Measurements from ENCODE around the gene RAB37. TPM values are rescaled to one million over a fixed set of nuclear protein-coding genes. Genes with fewer than 3 reads are reported as not detected.

Gene RAB37
- total and polyA plus RNA-seq, 2 of the 13 experiments (the other 11 are each of a cell fraction or from before 2014, with no cell fraction given), result 0.91 to 3.7 TPM

GRCh38 chr17:74699236-74699635 is 37.8 kb upstream of the RAB37 start:
- H3K27ac ChIP-seq (ENCODE audit: extremely low read length, insufficient read depth, low read length), result no peak overlapping the region
- in situ Hi-C loops (cut with HindIII; ENCODE audit: extremely low pct_ligation_motif_present, low pct_unique_long_range_greater_than_20kb), result no loop called here
- no TSS peak for BruUV-seq (replicated peaks)
- no peaks in the 10 kb centered on the region for H3K36me3 ChIP-seq (replicated peaks in 1 of 2; ENCODE audit: control insufficient read depth in 1 of 2, insufficient read depth in 2 of 2, low read length in 2 of 2)
- CTCF ChIA-PET (ENCODE audit: low intra/inter-chr PET ratio, low total read pairs), result no interaction called here
- ATAC-seq (no peak), DNase-seq (ENCODE audit: low spot score) (no peak), FAIRE-seq (no peak)
- TF ChIP-seq ATF7 (IDR thresholded peaks at IDR 0.05), result peak; percentile 72
- TF ChIP-seq ATF7 (CRISPR knock-in tag; IDR thresholded peaks at IDR 0.05), result no peak
- TF ChIP-seq SNAPC4 (CRISPR knock-in tag; IDR thresholded peaks at IDR 0.05), result no peak
- H3K27me3 ChIP-seq (ENCODE audit: control insufficient read depth in 1 of 2, insufficient read depth in 2 of 2, low read length in 2 of 2), result peaks cover 4 to 40% of the 10 kb centered on the region in 2 experiments
- no peak overlapping the region for H3K4me2 ChIP-seq (ENCODE audit: low read depth, low read length)
- no peak overlapping the region for H3K9ac ChIP-seq (ENCODE audit: insufficient read depth, low read depth, low read length)
- peaks cover 5% of the 10 kb centered on the region; the same call in 1 of the 2 replicates for H4K20me1 ChIP-seq (ENCODE audit: insufficient read depth, low read length)
- H2AFZ ChIP-seq (ENCODE audit: low read length), result no peak overlapping the region
- POLR2A ChIA-PET, result no interaction called here
- H3K4me1 ChIP-seq (ENCODE audit: insufficient read depth, low read length), result no peaks in the 10 kb centered on the region
- no peak overlapping the region for H3K4me3 ChIP-seq (replicated peaks in 1 of 3; ENCODE audit: insufficient read depth in 1 of 3, low read depth in 2 of 3, low read length in 3 of 3)
- H3K79me2 ChIP-seq (ENCODE audit: insufficient read depth, low read length), result no peaks in the 10 kb centered on the region
- WGBS (ENCODE audit: low lambda C conversion rate), result 46% methylated on average over 9 of the region's 9 CpGs
- intact Hi-C loops (cut with micrococcal nuclease; ENCODE audit: unreplicated experiment), result no loop called here
- no peaks in the 10 kb centered on the region for H3K9me3 ChIP-seq (ENCODE audit: low read length)

Measured in HepG2 (cell line).